TTC549 (cell line): ENCODE measurements around the gene DCLK2.

Source experiments
- FAIRE-seq: peaks from 2 replicates; lab custom pipeline; 2012; peaks lifted over from hg19 to GRCh38; lab: Jason Lieb, UNC

Gene DCLK2

GRCh38 chr4:150069353-150069752 is 8.9 kb upstream of the DCLK2 start:
- no peak for FAIRE-seq

GRCh38 chr4:150070464-150071170 is 7.6 kb upstream of the DCLK2 start:
- no peak for FAIRE-seq

- FAIRE-seq = no peak
These were observed 5.8 kb upstream of the DCLK2 start for GRCh38 chr4:150072471-150072870.

- no peak for FAIRE-seq
These were observed 5.1 kb upstream of the DCLK2 start for GRCh38 chr4:150072906-150073714.

DNA sequence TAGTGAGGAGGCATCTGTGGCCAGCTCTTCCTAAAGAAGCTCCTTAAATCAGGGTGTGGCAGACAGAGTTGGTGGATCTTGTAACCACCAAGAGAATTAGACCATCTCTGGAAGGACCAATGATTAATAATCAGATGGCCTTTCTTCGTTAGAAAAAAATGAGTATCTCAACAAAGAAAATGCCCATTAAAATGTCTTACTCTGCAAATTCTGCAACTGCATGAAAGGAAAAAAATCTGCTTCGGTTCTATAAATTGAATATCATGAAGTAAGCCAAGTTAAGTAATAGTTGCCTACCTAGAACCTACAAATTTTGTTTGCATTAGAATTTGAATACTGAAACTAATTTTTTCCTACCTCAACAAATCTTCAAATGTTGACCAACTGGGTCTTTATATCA is 4.2 kb upstream of the DCLK2 start:
- FAIRE-seq = no peak

- no peak for FAIRE-seq
These were observed 385 bp downstream of the DCLK2 start for GRCh38 chr4:150078579-150079080.

DNA sequence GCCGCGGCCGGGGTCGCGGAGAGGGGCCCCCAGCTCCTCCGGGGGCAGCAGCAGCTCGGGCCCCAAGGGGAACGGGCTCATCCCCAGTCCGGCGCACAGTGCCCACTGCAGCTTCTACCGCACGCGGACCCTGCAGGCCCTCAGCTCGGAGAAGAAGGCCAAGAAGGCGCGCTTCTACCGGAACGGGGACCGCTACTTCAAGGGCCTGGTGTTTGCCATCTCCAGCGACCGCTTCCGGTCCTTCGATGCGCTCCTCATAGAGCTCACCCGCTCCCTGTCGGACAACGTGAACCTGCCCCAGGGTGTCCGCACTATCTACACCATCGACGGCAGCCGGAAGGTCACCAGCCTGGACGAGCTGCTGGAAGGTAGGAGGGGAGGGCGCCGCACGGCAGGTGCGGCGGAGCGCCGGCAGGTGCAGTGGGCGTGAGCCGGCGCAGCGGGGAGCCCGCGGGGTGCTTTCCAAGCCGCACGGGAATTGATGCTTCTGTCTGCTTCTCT is 886 bp downstream of the DCLK2 start:
- no peak for FAIRE-seq

GRCh38 chr4:150080337-150080736 is 2.1 kb downstream of the DCLK2 start:
- FAIRE-seq = no peak

- no peak for FAIRE-seq
These were observed 2.6 kb downstream of the DCLK2 start for GRCh38 chr4:150080875-150081274.

DNA sequence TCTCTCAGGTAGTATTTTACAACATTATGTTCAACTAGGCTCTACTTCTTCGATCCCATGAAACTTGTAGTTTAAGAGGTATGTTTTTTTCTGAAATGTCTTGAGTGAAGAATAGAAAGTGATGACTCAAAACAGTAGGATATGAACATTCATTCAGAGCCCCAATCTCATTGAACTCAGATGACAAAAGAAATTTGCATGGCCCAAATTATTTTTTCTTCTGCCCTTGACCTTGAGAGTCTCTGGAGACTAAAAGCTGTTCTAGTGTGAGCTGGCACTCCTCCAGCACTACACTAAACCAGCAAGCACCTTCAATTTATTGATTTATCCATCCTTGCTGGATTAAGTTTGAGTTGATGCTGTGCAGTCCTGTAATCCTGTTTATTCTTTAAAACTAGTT is 4.0 kb downstream of the DCLK2 start:
- no peak for FAIRE-seq

GRCh38 chr4:150087006-150087405 is 8.8 kb downstream of the DCLK2 start:
- FAIRE-seq = no peak

GRCh38 chr4:150089732-150090131 is 11.5 kb downstream of the DCLK2 start:
- no peak for FAIRE-seq

DNA sequence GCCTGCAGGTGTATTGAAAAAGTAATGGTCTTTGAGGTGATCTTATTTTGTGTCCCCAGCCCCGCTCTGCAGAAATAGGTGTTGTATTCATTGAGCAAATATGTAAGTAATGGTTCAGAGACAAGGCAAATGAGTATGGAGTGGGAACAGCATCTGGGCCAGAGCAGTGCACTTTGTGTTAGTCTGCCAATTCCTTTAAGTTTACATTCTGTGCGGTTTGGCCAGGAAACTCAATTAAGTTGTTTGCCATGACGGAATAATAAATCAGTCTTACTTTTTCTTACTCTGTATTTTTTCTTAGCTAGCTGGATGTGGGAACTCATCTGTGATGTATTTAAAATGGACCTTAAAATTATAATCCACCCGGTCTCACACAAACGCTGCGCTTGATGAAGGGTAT is 12.6 kb downstream of the DCLK2 start:
- no peak for FAIRE-seq

GRCh38 chr4:150094676-150095075 is 16.4 kb downstream of the DCLK2 start:
- FAIRE-seq = no peak

DNA sequence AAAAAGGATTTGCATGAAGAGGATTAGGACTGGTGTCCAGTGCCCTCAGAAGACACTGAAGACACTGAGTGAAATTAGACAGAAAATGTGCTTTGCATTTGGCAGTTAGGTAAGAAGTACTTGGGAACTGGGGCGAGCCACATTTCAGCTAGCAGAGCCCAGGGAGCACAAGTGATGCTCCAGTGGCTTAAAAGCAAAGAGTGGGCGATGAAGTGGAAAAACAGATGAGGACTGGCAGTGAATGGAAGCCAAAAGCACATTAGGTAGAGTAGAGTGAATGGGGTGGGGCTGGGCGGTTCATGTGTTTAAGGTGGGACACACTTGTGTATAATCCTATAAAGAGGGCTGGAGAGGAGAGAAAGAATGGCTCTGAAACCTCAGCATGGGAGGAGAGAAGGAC is 18.4 kb downstream of the DCLK2 start:
- FAIRE-seq = no peak

DNA sequence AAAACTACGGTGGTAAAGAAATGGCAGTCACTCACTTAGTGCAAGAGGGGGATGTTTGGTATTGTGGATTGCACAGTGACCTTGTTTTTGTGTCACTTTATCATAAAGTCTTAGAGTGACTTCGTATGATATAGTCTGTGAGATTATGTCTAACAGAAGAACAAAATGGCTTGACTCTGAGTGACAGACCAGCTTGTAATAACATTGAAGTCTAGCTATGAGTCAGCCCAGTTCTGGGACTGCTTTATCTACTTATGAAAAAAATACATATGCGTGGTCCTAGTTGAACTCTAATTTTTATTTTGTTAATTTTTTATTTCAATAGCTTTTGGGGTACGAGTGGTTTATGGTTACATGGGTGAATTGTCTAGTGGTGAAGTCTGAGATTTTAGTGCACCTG is 20.0 kb downstream of the DCLK2 start:
- FAIRE-seq = no peak

DNA sequence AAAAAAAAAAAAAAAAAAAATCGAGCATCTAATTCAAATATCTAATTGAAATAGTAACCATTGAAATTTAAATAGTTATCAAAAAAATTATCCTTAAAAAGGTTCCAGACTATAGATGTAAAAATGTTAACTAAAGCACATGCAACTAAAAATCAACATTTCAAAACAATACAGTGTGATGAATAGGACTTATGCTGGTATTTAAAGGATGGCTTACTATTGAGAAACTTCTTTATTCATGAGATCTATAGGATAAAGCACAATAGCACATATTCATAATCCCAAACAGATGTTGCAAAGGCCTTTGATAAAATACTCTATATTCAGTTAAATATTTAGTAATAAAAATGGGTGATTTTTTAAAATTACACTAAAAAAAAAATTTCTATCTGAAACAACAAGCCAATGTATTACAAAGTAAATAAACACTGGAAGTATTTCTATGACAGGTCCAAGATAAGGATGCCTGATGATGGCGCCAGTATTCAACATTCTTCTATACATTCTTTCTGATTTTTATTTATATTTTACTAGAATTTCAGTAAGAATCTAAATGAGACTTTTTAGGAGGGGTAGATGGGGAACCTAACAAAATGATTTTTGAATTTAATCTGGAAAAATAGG is 26.3 kb downstream of the DCLK2 start:
- no peak for FAIRE-seq

DNA sequence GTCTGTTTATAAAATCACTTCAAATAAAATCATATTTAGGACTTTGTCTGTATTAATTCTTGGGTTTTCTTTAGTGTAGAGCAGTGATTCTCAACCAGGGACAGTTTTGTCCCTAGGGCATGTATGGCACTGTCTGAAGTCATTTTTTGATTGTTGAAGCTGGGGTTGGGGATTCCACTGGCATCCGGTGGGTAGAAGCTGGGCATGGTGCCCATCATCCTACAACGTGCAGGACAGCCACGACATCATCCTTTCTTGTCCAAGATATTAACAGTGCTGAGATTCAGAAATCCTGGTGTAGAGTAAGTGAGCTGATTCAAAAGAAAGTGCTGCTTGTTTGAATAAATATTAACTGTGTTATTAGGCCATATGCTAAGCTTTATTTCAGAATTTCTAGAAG is 28.6 kb downstream of the DCLK2 start:
- FAIRE-seq = no peak

- FAIRE-seq = no peak
These were observed 30.4 kb downstream of the DCLK2 start for GRCh38 chr4:150108691-150109090.

- FAIRE-seq = no peak
These were observed 36.4 kb downstream of the DCLK2 start for GRCh38 chr4:150114641-150115040.

- FAIRE-seq = no peak
These were observed 37.6 kb downstream of the DCLK2 start for GRCh38 chr4:150115851-150116250.

DNA sequence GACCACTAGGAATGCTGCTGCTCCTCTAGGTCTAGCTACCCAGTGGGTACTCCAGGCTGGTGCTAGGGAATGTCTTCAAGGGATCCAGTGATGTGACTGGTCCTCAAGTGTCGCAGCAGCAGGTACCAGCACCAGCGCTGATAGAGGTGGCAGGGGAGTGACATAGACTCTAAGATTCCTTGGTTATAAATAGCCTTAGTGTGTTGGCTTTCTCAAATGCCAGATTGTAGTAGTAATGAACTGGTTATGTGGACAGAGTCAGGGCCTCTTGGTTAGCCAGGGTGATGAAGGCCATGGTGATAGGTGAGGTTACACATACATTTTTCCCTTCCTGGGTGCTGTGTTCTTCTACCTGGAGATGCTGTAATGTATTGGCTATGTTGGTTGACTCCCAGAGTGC is 38.3 kb downstream of the DCLK2 start:
- FAIRE-seq = no peak

GRCh38 chr4:150117094-150117493 is 38.8 kb downstream of the DCLK2 start:
- FAIRE-seq = no peak
